UCSD-AML1 (cell line): ENCODE measurements around the gene BAD.

Experiments
- DNase-seq: peaks from one replicate; lab custom pipeline; 2025; ENCODE audit not compliant: unreplicated experiment; lab: John Stamatoyannopoulos, UW

BAD gene

GRCh38 chr11:64284048-64284961, at the start of gene BAD:
TSS of gene BAD (minus strand) at chr11:64284665. CDS start at chr11:64284368, 297 bp downstream.
- peak; percentile 93 for DNase-seq

DNA sequence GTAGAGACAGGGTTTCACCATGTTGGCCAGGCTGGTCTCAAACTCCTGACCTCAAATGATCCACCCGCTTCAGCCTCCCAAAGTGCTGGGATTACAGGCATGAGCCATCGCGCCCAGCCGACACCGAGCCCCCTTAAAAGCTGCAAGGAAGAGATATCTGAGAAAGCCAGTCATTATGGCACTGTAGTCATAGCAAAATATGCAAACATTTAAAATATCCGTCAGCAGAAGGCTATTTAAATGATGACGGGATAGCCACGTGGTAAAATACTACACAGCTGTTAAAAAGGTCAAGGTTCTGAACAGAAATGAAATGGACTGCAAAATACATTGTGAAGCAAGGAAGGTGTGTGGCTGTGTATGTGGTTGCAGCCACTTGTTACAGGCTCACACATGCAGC, 49.1 kb upstream of the BAD start:
- no peak for DNase-seq

DNA sequence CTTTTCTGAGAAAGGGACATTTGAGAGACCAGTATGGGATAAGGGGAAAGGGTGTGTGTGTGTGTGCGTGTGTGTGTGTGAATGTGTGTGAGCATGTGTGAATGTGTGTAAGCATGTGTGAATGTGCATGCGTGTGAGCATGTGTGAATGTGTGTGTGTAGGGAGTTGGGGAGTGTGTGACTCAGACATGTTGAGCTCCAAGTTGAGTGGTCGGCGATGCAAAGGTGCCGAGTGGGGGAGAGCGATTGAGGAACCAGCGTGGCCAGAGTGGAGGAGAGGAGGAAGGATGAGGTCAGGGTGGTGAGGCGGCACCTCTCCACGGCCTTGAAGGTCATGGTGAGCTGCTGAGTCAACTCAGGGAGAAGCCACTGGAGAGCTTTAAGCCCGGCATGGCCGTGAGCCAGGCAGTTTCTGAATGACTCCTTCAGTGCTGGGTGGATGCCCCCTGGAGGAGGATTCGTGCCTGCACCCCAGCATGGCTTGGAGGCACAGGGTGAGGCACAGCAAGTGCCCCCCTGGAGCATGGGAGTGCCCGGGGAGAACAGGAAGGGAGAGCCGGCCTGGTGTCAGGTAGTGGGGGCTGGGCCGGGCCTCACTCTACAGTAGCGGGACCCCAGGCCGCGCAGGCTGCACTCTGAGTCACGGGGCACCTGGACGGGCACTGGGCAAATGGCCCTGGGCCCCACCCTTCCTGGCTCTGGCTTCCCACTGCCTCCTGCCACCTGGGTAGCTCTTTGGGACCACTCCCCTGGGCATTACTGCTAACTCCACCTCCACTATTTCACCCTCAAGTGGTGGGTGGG, 47.3 kb upstream of the BAD start:
- peak; percentile 89 for DNase-seq

DNA sequence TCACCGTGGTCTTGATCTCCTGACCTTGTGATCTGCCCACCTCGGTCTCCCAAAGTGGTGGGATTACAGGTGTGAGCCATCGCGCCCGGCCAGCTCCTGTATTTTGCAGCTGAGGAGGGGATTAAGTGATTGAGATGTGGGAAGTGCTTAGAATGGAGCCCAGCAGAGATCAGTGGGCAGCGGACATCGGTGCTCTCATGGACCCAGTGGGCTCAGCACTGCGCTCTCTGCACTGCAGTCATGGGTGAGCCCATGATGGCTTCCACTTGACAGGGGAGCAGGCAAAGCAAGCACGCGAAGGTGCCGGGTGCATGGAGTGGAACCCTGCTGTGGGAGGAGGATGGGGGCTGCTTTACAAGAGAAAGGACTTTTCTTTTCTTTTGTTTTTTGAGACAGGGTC, 46.4 kb upstream of the BAD start:
- DNase-seq, result no peak

GRCh38 chr11:64327993-64328392, 43.5 kb upstream of the BAD start:
- DNase-seq, result no peak

- no peak for DNase-seq
Measured at GRCh38 chr11:64327375-64327774, 42.9 kb upstream of the BAD start.

- DNase-seq, result no peak
Measured at GRCh38 chr11:64324692-64325469, 40.4 kb upstream of the BAD start.

DNA sequence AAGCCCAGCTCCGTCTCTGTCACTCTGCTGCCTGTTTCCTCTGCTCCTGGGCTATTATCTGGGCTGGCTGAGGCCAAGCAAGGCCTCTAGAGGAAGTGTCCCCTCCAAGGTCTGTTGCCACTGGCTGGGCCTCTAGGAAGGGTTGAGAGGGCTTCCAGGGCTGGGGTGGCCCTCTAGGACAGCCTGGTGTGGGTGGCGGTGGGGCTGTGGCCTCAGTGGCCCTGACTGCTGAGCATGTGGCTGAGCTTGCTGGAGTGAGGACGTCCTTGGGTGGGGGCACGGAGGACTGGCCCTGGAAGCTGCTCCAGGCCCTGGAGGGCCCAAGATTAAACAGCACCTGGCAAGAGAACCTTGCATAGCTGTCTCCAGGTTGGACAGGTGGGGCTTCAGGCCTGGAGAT, 39.5 kb upstream of the BAD start:
- peak; percentile 36 for DNase-seq

GRCh38 chr11:64323373-64323772, 38.9 kb upstream of the BAD start:
- DNase-seq, result no peak

DNA sequence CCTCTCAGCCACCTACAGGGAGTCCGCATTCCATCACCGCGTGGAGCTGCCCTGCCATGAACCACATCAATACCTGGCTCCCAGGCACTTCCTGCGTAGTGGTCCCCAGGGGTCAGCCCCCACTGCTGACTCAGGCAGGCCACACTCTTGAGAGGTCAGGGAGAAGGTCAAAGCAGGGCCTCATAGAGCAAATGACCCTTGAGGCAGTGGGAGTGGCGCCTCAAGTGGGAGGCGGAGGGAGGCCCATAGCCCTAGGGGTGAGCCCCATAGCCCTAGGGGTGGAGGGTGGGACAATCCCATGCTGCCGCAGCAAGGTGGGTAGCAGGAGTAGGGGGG, 38.4 kb upstream of the BAD start:
- no peak for DNase-seq

DNA sequence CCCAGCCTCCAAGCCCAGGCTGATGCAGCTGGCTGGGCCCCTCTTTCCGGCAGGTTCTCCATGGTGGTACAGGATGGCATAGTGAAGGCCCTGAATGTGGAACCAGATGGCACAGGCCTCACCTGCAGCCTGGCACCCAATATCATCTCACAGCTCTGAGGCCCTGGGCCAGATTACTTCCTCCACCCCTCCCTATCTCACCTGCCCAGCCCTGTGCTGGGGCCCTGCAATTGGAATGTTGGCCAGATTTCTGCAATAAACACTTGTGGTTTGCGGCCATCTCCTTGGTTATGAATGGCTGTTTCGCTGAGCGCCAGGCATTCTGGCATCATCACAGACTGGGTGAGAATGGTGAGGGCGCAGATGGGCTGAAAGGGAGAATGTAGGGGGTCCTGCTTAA, 37.1 kb upstream of the BAD start:
- DNase-seq, result no peak

DNA sequence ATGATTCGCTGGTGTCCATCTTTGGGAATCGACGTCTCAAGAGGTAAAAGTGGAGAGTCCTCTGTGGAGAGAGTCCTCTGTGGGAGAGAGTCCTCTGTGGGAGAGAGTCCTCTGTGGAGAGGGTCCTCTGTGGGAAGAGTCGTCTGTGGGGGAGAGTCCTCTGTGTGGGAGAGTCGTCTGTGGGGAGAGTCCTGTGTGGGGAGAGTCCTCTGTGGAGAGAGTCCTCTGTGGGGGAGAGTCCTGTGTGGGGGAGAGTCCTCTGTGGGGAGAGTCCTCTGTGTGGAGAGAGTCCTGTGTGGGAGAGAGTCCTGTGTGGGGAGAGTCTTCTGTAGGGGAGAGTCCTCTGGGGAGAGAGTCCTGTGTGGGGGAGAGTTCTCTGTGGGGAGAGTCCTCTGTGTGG, 36.6 kb upstream of the BAD start:
- DNase-seq, result no peak

DNA sequence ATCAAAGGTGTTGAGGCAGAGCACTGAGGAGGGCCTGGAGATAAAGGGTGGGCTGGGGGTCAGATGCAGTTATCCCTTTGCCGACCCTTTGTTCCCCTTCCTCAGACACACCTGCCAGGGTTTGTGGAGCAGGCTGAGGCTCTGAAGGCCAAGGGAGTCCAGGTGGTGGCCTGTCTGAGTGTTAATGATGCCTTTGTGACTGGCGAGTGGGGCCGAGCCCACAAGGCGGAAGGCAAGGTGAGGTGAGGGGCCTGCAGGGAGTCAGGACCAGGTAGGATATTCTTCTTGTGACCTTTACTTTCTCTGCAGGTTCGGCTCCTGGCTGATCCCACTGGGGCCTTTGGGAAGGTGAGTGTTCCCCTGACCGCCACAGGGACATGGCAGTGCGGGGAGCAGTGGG, 36.1 kb upstream of the BAD start:
- DNase-seq, result no peak

GRCh38 chr11:64318766-64319761, 34.6 kb upstream of the BAD start:
- peak; percentile 20 for DNase-seq

DNA sequence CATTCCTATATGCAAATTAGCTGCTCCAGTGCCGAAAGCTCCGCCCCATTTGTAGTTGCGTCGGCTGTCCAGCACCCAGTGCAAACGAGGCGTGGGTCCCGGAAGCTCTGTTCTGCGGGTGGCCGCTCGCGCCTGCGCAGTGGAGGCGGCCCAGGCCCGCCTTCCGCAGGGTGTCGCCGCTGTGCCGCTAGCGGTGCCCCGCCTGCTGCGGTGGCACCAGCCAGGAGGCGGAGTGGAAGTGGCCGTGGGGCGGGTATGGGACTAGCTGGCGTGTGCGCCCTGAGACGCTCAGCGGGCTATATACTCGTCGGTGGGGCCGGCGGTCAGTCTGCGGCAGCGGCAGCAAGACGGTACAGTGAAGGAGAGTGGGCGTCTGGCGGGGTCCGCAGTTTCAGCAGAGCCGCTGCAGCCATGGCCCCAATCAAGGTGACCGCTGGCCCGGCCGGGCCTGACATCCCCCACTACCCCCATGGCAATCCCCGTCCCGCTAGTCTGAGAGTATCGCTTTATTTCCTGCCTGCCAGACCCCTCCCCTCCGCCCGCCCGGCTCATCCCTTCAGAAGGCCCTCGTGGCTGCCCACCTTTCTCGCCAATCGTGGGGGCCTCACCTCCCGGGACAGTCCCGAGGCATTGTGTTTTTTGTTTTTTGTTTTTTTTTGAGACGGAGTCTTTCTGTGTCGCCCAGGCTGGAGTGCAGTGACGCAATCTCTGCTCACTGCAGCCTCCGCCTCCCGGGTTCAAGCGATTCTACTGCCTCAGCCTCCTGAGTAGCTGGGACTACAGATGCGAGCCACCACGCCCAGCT, 33.7 kb upstream of the BAD start, which contains the start of gene PRDX5:
Gene PRDX5 (plus strand): TSS at position 161 of the 805 bp plus-strand sequence. CDS start 95 bp downstream, at position 256.
- DNase-seq, result peak; percentile 98

DNA sequence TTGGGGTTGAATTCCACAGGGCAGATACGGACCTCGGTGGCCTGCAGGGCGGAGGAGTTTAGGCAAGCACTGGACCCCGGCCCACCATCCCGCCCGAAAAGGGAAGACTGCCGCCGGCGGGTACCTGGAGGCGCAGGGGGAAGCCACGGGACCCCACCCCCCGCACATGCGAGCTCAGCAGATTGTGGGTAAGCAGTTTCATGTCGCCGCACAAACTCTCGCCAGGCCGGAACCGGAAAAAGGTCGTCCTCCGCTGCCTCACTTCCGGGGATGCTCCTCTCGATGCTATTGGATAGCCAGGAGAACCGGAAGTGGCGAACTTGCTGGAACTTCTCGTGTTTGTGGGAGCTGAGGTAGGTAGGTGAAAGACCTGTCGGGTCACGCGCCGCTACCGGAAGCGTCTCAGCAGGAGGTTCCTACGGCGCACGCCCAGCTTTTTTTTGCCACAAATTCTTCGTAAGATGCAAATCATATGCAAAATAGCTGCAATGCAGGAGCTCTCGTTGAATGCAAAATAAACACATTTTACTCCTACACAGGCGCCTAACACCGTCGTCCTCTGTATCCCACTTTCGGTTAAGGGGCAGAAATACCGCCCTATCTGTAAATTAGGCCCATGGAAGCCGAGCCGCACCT, 33.0 kb upstream of the BAD start, which contains the start of gene TRMT112:
Gene TRMT112 (minus strand): TSS at position 235 of the 636 bp plus-strand sequence. CDS start 33 bp downstream, at position 202.
- peak; percentile 93 for DNase-seq

- no peak for DNase-seq
Measured at GRCh38 chr11:64316672-64317324, 32.3 kb upstream of the BAD start.
